Endothelial cell of umbilical vein (primary cell): ENCODE measurements around the gene MYH9. TPM values are rescaled to one million over a fixed set of nuclear protein-coding genes. Genes with fewer than 3 reads are reported as not detected.

ENCODE experiments used
- BruUV-seq: library from RNA; stranded (reverse); fragments of 400-500 nt; replicated peaks from 2 replicates; lab custom pipeline; 2021; lab: Mats Ljungman, UMichigan
- CTCF ChIA-PET: fragments of 300-600, 350-600 bp; sonication (Branson Sonifier 250); formaldehyde crosslinking; loops from one replicate; lab custom pipeline; 2021; ENCODE audit warnings: antibody characterized with exemption, inconsistent platforms; lab: Charles Lee
- POLR2A ChIA-PET: fragments of 300-600, 350-600 bp; sonication (Branson Sonifier 250); formaldehyde crosslinking; loops from one replicate; lab custom pipeline; 2021; ENCODE audit warnings: antibody characterized with exemption, inconsistent platforms; lab: Charles Lee
- DNase-seq: peaks from one replicate; pipeline ENCODE4 v3.0.0-alpha.2; 2011; ENCODE audit warnings: low read depth, low spot score
- FAIRE-seq: peaks from 2 replicates; lab custom pipeline; 2011; peaks lifted over from hg19 to GRCh38; lab: Jason Lieb, UNC
- H2AFZ ChIP-seq: 2 replicates; pipeline ENCODE4 v1.6.0; 2012; ENCODE audit warnings: low read depth, low read length, control low read depth, inconsistent platforms
- H3K27ac ChIP-seq: 2 replicates; pipeline ENCODE4 v1.5.1; 2011; ENCODE audit warnings: low read depth, mild to moderate bottlenecking, control low read depth, low read length, moderate library complexity; ENCODE audit not compliant: insufficient read depth
- H3K27me3 ChIP-seq, 2 experiments: 2 replicates each; pipeline versions ENCODE4 v1.6.0 to v1.6.1; 2011; ENCODE audit warnings: low read length in 2 of 2, mixed read lengths in 1 of 2; ENCODE audit not compliant: control insufficient read depth in 2 of 2, insufficient read depth in 2 of 2
- H3K36me3 ChIP-seq, 2 experiments: 2 replicates in 1 of 2; 3 replicates in 1 of 2; pipeline ENCODE4 v1.5.1; 2011; ENCODE audit warnings: low read length in 2 of 2, mild to moderate bottlenecking in 1 of 2, moderate library complexity in 1 of 2; ENCODE audit not compliant: control insufficient read depth in 2 of 2, insufficient read depth in 2 of 2; ENCODE audit errors: extremely low read depth in 1 of 2
- H3K4me1 ChIP-seq: 3 replicates; pipeline ENCODE4 v1.5.1; 2011; ENCODE audit warnings: mild to moderate bottlenecking, low read length; ENCODE audit not compliant: control insufficient read depth, insufficient read depth; ENCODE audit errors: extremely low read depth
- H3K4me2 ChIP-seq: 2 replicates; pipeline ENCODE4 v1.6.1; 2011; ENCODE audit warnings: low read length, control low read depth, mixed read lengths; ENCODE audit not compliant: insufficient read depth
- H3K4me3 ChIP-seq, 3 experiments: fragments of 200-600 bp in 1 of 3; sonication (generic), shearing (Covaris generic) in 1 of 3; replicated peaks in 1 of 3; 2 replicates each; pipeline ENCODE4 v1.5.1; 2011 to 2016; ENCODE audit warnings: control low read depth in 3 of 3, low read length in 3 of 3, mild to moderate bottlenecking in 2 of 3, inconsistent platforms in 1 of 3, low read depth in 1 of 3, moderate library complexity in 1 of 3; ENCODE audit not compliant: insufficient read depth in 1 of 3
- H3K79me2 ChIP-seq: 2 replicates; pipeline ENCODE4 v1.6.0; 2012; ENCODE audit warnings: low read length, inconsistent platforms; ENCODE audit not compliant: control insufficient read depth, insufficient read depth
- H3K9ac ChIP-seq: replicated peaks from 2 replicates; pipeline ENCODE3; 2011; ENCODE audit warnings: low read length, control low read depth; ENCODE audit not compliant: insufficient read depth; ENCODE audit errors: extremely low read depth
- H3K9me1 ChIP-seq: replicated peaks from 3 replicates; pipeline ENCODE4 v1.6.0; 2011; ENCODE audit warnings: mild to moderate bottlenecking, low read length; ENCODE audit not compliant: control insufficient read depth, insufficient read depth; ENCODE audit errors: extremely low read depth
- H3K9me3 ChIP-seq: replicated peaks from 2 replicates; pipeline ENCODE4 v1.5.1; 2012; ENCODE audit warnings: low read length, inconsistent platforms; ENCODE audit not compliant: control insufficient read depth, insufficient read depth
- H4K20me1 ChIP-seq: replicated peaks from 2 replicates; pipeline ENCODE3; 2011; ENCODE audit warnings: mild to moderate bottlenecking, low read length; ENCODE audit not compliant: control insufficient read depth, insufficient read depth; ENCODE audit errors: extremely low read depth
- CTCF ChIP-seq, 2 donors: IDR thresholded peaks; 1 replicate in 1 of 2; 2 replicates in 1 of 2; pipeline ENCODE4 v1.5.1; 2011; ENCODE audit warnings: low read length in 2 of 2, mild to moderate bottlenecking in 2 of 2, moderate library complexity in 2 of 2, control low read depth in 1 of 2, inconsistent platforms in 1 of 2, low read depth in 1 of 2; ENCODE audit not compliant: insufficient read depth in 1 of 2; ENCODE audit errors: extremely low read depth in 1 of 2
- FOS ChIP-seq: IDR thresholded peaks from 2 replicates; pipeline ENCODE4 v1.6.1; 2011; ENCODE audit warnings: mild to moderate bottlenecking, low read length, moderate library complexity, borderline replicate concordance; ENCODE audit not compliant: insufficient read depth
- GATA2 ChIP-seq: IDR thresholded peaks from 2 replicates; pipeline ENCODE4 v1.7.0; 2011; ENCODE audit warnings: low read depth, mild to moderate bottlenecking, moderate library complexity, mixed read lengths, low read length; ENCODE audit not compliant: insufficient read length, insufficient read depth
- JUN ChIP-seq: IDR thresholded peaks from 2 replicates; pipeline ENCODE4 v1.6.1; 2011; ENCODE audit warnings: borderline replicate concordance, low read depth; ENCODE audit not compliant: insufficient read length, insufficient read depth
- MAX ChIP-seq: IDR thresholded peaks from 2 replicates; pipeline ENCODE4 v1.6.1; 2011; ENCODE audit not compliant: insufficient read depth, insufficient read length
- MYC ChIP-seq: IDR thresholded peaks from one replicate; pipeline ENCODE4 v1.6.1; 2011; ENCODE audit warnings: mild to moderate bottlenecking, low read depth, low read length
- POLR2A ChIP-seq: IDR thresholded peaks from 2 replicates; pipeline ENCODE4 v1.6.1; 2012; ENCODE audit warnings: low read depth, mild to moderate bottlenecking, control low read depth, low read length
- POLR2AphosphoS5 ChIP-seq: IDR thresholded peaks from 2 replicates; pipeline ENCODE4 v1.6.1; 2012; ENCODE audit warnings: low read depth, mild to moderate bottlenecking, control low read depth, low read length, moderate library complexity; ENCODE audit not compliant: insufficient read depth
- dilution Hi-C: fragments of 300-500 bp; cut with MboI; formaldehyde crosslinking; loops from one replicate; pipeline ENCODE4 v1.15.0; 2019; ENCODE audit warnings: low sequenced_read_pairs; ENCODE audit not compliant: extremely low pct_ligation_motif_present
- intact Hi-C: fragments of 100-400 bp; cut with micrococcal nuclease; formaldehyde crosslinking; loops from one replicate; pipeline ENCODE4 v1.10.0; 2022
- polyA plus RNA-seq, 4 experiments: library from polyadenylated mRNA; depleted of rRNA in 3 of 4; stranded (reverse) in 3 of 4; unstranded in 1 of 4; fragments of >200 nt; gene quantifications; 2 replicates each; pipeline versions ENCODE4 v1.2.1 to v1.2.3, GENCODE V29; 2011 to 2012; ENCODE audit warnings: missing spikeins in 1 of 4
- total RNA-seq: library from RNA; stranded (reverse); gene quantifications from 2 replicates; pipeline ENCODE4 v1.2.3, GENCODE V29; 2021

The MYH9 gene
- total and polyA plus RNA-seq, 2 donors (not counting 3 experiments of a cell fraction or from before 2014, with no cell fraction given) = 188 to 1,413 TPM

- H3K36me3 ChIP-seq = peaks cover 3 to 8% of the 10 kb centered on the region in 2 experiments
- no peaks in the 10 kb centered on the region for H3K9me1 ChIP-seq
- BruUV-seq = TSS peak; percentile 29
- H3K27ac ChIP-seq = peak overlapping the region; percentile 88
- H3K4me2 ChIP-seq = peak overlapping the region; percentile 93
- peaks cover 62% of the 10 kb centered on the region for H3K79me2 ChIP-seq
- H3K4me3 ChIP-seq = peak overlapping the region; percentile 95 to 99 (median 97)
- no peaks in the 10 kb centered on the region for H3K9me3 ChIP-seq
- intact Hi-C loops = loop anchor here (5.0 kb wide), 1 partner anchor 34 kb away; no protein-coding TSS in a partner anchor
- dilution Hi-C loops = no loop called here
- POLR2A ChIA-PET = interaction anchor here (0.7 to 1.2 kb wide), 3 partner anchors 9 to 31 kb away, joined by 3 to 4 read pairs (median 3); no protein-coding TSS in a partner anchor
- TF ChIP-seq MYC (no peak), JUN (no peak), POLR2AphosphoS5 (peak; percentile 24)
- DNase-seq (peak; percentile 32), FAIRE-seq (no peak)
- CTCF ChIA-PET = interaction anchor here (1.0 kb wide), 1 partner anchor 84 kb away, joined by 7 read pairs; no protein-coding TSS in a partner anchor
- peak overlapping the region; percentile 98 for H3K9ac ChIP-seq
- H3K4me1 ChIP-seq = peaks cover 36% of the 10 kb centered on the region
- H4K20me1 ChIP-seq = no peaks in the 10 kb centered on the region
- H2AFZ ChIP-seq = no peak overlapping the region
- H3K27me3 ChIP-seq = no peaks in the 10 kb centered on the region
Measured at GRCh38 chr22:36386351-36386899, 1.3 kb downstream of the MYH9 start.

- ChIA-PET CTCF (interaction anchor here (0.7 to 2.9 kb wide), 5 partner anchors 45 to 85 kb away, joined by 3 to 28 read pairs (median 7); no protein-coding TSS in a partner anchor), POLR2A (interaction anchor here (0.7 to 1.9 kb wide), 12 partner anchors 9 to 95 kb away, joined by 3 to 10 read pairs (median 4); no protein-coding TSS in a partner anchor)
- TF ChIP-seq POLR2A = peak; percentile 52
- TF ChIP-seq JUN = no peak
- TF ChIP-seq CTCF (IDR thresholded peaks at IDR 0.05; ENCODE audit: extremely low read depth in 1 of 2, insufficient read depth in 1 of 2, low read depth in 1 of 2, low read length in 2 of 2) = no peak
- TF ChIP-seq GATA2 = no peak
- no peak for TF ChIP-seq MYC
- no peak for TF ChIP-seq FOS
- no peak for TF ChIP-seq POLR2AphosphoS5
- no peak for TF ChIP-seq MAX
- Histone ChIP-seq H3K4me2 (peak overlapping the region; percentile 93), H3K9ac (peak overlapping the region; percentile 98), H3K9me3 (no peaks in the 10 kb centered on the region), H3K27me3 (no peaks in the 10 kb centered on the region), H3K4me1 (peaks cover 42% of the 10 kb centered on the region), H3K4me3 (peak overlapping the region; percentile 95 to 99 (median 97)), H3K9me1 (no peaks in the 10 kb centered on the region), H3K27ac (peak overlapping the region; percentile 88), H3K79me2 (peaks cover 69% of the 10 kb centered on the region), H2AFZ (no peak overlapping the region), H3K36me3 (peaks cover 3 to 9% of the 10 kb centered on the region in 2 experiments), H4K20me1 (no peaks in the 10 kb centered on the region)
- dilution Hi-C loops = no loop called here
- TSS peak; percentile 17 for BruUV-seq
- intact Hi-C loops = loop anchor here (1.0 to 5.0 kb wide), 2 partner anchors 15 to 33 kb away; no protein-coding TSS in a partner anchor
- DNase-seq (peak; percentile 30), FAIRE-seq (no peak)
Measured at GRCh38 chr22:36385491-36386350, 2.0 kb downstream of the MYH9 start.
